Heart right ventricle (tissue), 16 donors: Measurements from ENCODE around the gene EDIL3. TPM values are rescaled to one million over a fixed set of nuclear protein-coding genes. Genes with fewer than 3 reads are reported as not detected.
A peak's percentile ranks its signal among the peaks of the same experiment; 100 is the strongest.

Source experiments
- ATAC-seq, 8 donors: fragments of 200-7000 bp; cut with Tn5 transposase; one replicate each; pipeline ENCODE4 v1.9.1; 2020; ENCODE audit warnings: mild to moderate bottlenecking in 8 of 8, moderate library complexity in 8 of 8, moderate number of reproducible peaks in 1 of 8
- DNase-seq, 2 donors: peaks; one replicate each; pipeline ENCODE4 v3.0.0-alpha.2; 2020
- H3K27ac ChIP-seq, 10 donors: fragments of 200-600 bp; sonication (generic) in 2 of 10; one replicate each; pipeline versions ENCODE4 v1.5.0 to v1.8.0; 2020 to 2022; ENCODE audit warnings: mild to moderate bottlenecking in 3 of 10
- H3K27me3 ChIP-seq, 7 donors: fragments of 200-600 bp; one replicate each; pipeline ENCODE4 v1.8.0; 2021 to 2022; ENCODE audit warnings: mild to moderate bottlenecking in 2 of 7
- H3K36me3 ChIP-seq, 9 donors: fragments of 200-600 bp; sonication (generic) in 1 of 9; one replicate each; pipeline versions ENCODE4 v1.5.0 to v1.8.0; 2020 to 2022; ENCODE audit warnings: mild to moderate bottlenecking in 2 of 9
- H3K4me1 ChIP-seq, 9 donors: fragments of 200-600 bp; sonication (generic) in 1 of 9; one replicate each; pipeline versions ENCODE4 v1.5.0 to v1.8.0; 2020 to 2022; ENCODE audit warnings: mild to moderate bottlenecking in 4 of 9
- H3K4me3 ChIP-seq, 10 donors: fragments of 200-600 bp; sonication (generic) in 2 of 10; one replicate each; pipeline versions ENCODE4 v1.5.0 to v1.8.0; 2020 to 2022; ENCODE audit warnings: mild to moderate bottlenecking in 7 of 10, moderate library complexity in 2 of 10
- H3K9me3 ChIP-seq, 11 donors: fragments of 200-600 bp in 10 of 11; sonication (generic) in 2 of 11; one replicate each; pipeline versions ENCODE4 v1.5.0 to v1.8.0; 2013 to 2022; ENCODE audit warnings: mild to moderate bottlenecking in 2 of 11, control low read depth in 1 of 11, moderate library complexity in 1 of 11
- WGBS, 2 donors: extraction: QIAGEN DNeasy Blood & Tissue Kit; methylation state at CpG; one replicate each; pipeline ENCODE4 v1.1.7; 2013; ENCODE audit warnings: inconsistent platforms in 1 of 2; 5-methylcytosine and 5-hydroxymethylcytosine counted together
- intact Hi-C, 10 donors: fragments of 100-400 bp; cut with DNase I; formaldehyde crosslinking; loops; one replicate each; pipeline versions ENCODE4 v1.11.1 to v1.14.2; 2022
- polyA plus RNA-seq, 2 donors: library from polyadenylated mRNA; stranded (reverse); fragments of 200-250 nt; gene quantifications; one replicate each; pipeline ENCODE4 v1.2.3, GENCODE V29; 2013
- total RNA-seq, 10 donors: library from RNA; stranded (reverse); fragmentation: NEBNext Ultra II Directional in 3 of 10; extraction: Animal tissue kit (Norgen Biotek cat#: 25700) in 3 of 10; gene quantifications; one replicate each; pipeline versions ENCODE4 v1.2.1 to v1.2.4, GENCODE V29; 2021 to 2023
- TF ChIP-seq, protein P1 (sequence below), 9 donors: fragments of 200-600 bp; sonication (generic) in 2 of 9; IDR thresholded peaks; one replicate each; pipeline versions ENCODE4 v1.5.0 to v1.8.0; 2021 to 2022; ENCODE audit warnings: antibody characterized with exemption in 9 of 9, mild to moderate bottlenecking in 5 of 9, moderate library complexity in 1 of 9
- donor health status: Arrhythmogenic right ventricular cardiomyopathy.
- donor health status: ischemic (EF 13 %, LVEDD 7.1; RV severe dilation, severe dysfunction).
- donor health status: healthy with polysubstance abuse.
- donor health status: DM: no; HTN: yes; CAD: no.
- donor health status: DM: no; HTN: no; CAD: no.
- donor health status: ischemic (EF 25% LVEDD 6.9; RV normal size, moderate dysfunction).
- donor health status: ischemic (EF 25% LVEDD 5.7; RV mildly dilated, moderate dysfunction).
- donor health status: healthy.
- donor health status: DM: yes; HTN: yes; CAD: no.
- donor health status: Ischemic cardiomyopathy.
- donor health status: ischemic (EF 35%, LVEDD 5.7; RV mildly dilated, moderate dysfunction).
- donor health status: nonischemic (EF 11% LVEDD 7.7; RV severe dilation, severe dysfunction).
- donor health status: DM: yes; HTN: yes; CAD: no.
- donor health status: PGD.
- donor health status: ischemic (EF 29% LVEDD 5.4; RV normal size, mild dysfunction).
- donor health status: nonischemic (EF 23%, LVEDD 6.1; RV moderate dilation, normal function).

EDIL3 gene
- total and polyA plus RNA-seq, 12 donors = 1.6 to 10.0 (median 3.9) TPM

DNA sequence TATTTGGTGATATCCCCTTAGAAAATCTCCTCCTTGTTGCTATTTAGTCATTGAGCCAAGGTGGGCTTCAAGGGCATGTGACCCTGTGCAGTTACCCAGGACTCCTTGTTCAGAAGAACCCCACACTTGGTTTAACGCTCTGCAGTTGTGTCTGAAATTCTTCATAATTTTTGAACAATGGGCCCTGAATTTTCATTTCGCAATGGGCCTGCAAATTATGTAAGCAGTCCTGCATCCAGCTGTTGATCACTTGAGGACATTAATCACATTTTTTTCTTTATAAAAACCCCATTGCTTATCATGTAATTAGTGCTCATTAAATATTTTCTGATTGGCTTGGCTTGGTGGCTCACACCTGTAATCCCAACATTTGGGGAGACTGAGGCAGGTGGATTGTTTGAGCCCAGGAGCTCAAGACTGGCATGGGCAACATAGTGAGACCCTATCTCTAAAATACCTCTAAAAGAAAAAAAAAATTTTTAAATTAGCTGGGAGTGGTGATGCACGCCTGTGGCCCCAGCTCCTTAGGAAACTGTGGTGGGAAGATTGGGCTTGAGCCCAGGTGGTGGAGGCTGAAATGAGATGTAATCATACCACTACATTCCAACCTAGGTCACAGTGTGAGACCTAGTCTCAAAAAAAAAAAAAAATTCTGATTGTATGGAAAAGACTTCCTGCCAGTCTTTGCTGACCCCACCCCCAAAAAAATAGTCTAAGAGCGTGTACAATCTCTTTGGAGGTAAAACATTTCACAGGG lies 469.8 kb downstream of the EDIL3 start:
- intact Hi-C loops = no loop called here
- Histone ChIP-seq H3K27me3 (no peaks in the 10 kb centered on the region), H3K36me3 (no peaks in the 10 kb centered on the region), H3K4me3 (no peak overlapping the region), H3K27ac (peak overlapping the region in 4 of 10 donors; percentile 31 to 52 (median 42)), H3K4me1 (peaks cover 0 to 25% (median 6%) of the 10 kb centered on the region in 9 donors), H3K9me3 (no peaks in the 10 kb centered on the region)
- peak in 5 of 8 donors; percentile 38 to 82 (median 56) for ATAC-seq
- TF ChIP-seq, protein P1, sequence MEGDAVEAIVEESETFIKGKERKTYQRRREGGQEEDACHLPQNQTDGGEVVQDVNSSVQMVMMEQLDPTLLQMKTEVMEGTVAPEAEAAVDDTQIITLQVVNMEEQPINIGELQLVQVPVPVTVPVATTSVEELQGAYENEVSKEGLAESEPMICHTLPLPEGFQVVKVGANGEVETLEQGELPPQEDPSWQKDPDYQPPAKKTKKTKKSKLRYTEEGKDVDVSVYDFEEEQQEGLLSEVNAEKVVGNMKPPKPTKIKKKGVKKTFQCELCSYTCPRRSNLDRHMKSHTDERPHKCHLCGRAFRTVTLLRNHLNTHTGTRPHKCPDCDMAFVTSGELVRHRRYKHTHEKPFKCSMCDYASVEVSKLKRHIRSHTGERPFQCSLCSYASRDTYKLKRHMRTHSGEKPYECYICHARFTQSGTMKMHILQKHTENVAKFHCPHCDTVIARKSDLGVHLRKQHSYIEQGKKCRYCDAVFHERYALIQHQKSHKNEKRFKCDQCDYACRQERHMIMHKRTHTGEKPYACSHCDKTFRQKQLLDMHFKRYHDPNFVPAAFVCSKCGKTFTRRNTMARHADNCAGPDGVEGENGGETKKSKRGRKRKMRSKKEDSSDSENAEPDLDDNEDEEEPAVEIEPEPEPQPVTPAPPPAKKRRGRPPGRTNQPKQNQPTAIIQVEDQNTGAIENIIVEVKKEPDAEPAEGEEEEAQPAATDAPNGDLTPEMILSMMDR (IDR thresholded peaks at IDR 0.05) = no peak
- DNase-seq = no peak
- 83 to 84% methylated on average over 4 of the region's 4 CpGs for WGBS, 2 donors

DNA sequence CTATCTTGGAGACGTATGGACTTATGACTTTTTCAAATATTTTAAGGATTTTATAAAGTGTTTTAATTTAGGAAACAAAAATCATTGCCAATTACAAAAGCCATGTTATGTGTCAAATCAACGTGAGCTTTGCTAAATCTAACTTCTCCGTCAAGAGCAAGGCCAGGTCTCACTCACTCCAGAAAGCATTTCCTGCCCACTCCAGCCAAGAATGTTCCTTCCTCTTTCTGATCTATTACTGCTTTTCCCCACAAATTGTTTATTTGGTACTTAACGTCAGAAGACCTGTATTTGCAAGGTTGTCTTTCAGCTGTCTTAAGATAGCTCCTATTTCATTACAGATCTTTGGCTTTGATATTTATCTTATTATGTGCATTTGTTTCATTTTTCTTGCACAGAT lies 470.5 kb downstream of the EDIL3 start:
- intact Hi-C loops = no loop called here
- Histone ChIP-seq H3K9me3 (no peaks in the 10 kb centered on the region), H3K36me3 (no peaks in the 10 kb centered on the region), H3K27ac (peak overlapping the region in 3 of 10 donors; percentile 31 to 52 (median 41)), H3K4me1 (peaks cover 0 to 23% (median 3%) of the 10 kb centered on the region in 9 donors), H3K4me3 (no peak overlapping the region), H3K27me3 (no peaks in the 10 kb centered on the region)
- ATAC-seq = peak in 3 of 8 donors; percentile 58 to 70 (median 69)
- no peak for DNase-seq
- TF ChIP-seq, protein P1 (IDR thresholded peaks at IDR 0.05) = no peak
- 26 to 43% methylated on average over 4 of the region's 4 CpGs for WGBS, 2 donors

DNA sequence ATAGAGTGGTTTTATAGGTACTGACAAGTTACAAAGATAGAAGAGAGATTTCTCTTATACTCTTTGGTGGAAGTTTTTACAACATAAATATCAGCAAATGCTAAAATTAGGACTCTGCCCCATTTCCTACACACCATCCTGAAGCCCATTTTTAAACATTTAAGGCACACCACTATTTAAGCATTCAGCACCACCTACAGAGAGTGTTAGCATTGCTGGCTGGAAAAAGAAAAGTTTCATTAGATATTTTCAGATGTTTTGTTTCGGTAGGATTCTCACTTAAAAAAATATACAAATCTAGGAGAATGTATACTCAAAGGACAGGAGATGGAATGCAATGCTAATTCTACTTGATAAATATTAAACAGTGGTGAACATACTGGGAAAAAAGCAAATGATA lies 471.1 kb downstream of the EDIL3 start:
- ATAC-seq (no peak), DNase-seq (no peak)
- Histone ChIP-seq H3K4me3 (no peak overlapping the region), H3K9me3 (no peaks in the 10 kb centered on the region), H3K36me3 (no peaks in the 10 kb centered on the region), H3K27me3 (no peaks in the 10 kb centered on the region), H3K4me1 (peaks cover 0 to 17% (median 0%) of the 10 kb centered on the region in 9 donors), H3K27ac (no peak overlapping the region)
- WGBS, 2 donors = 76 to 82% methylated on average over 1 of the region's 1 CpG
- intact Hi-C loops = no loop called here
- TF ChIP-seq, protein P1 (IDR thresholded peaks at IDR 0.05) = no peak

DNA sequence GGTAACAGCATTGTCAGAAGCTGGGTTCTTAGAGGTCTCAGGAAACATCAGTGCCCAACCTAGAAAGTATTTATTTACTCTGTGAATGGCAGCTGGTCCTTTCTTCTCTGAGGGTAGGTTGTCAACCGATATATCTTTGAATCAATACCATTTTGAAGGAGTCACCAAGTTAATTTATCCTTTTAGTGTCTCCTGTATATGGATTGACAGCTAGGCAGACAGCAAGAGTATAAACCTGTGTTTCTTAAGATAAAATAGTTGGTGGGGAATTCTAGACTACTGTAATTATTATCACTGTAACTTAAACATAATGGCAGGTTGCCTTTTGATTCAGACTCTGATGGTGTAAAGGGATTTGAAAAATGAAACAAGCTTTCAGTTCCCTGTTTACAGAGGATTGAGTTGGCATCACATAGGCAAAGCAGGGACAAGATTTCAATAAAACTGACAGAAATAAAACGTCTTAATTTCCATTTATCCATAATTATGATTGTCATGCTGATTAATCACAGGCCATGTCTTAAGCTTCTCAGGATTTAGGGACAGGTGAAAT lies 473.2 kb downstream of the EDIL3 start:
- DNase-seq (no peak), ATAC-seq (no peak)
- H3K9me3 ChIP-seq = no peaks in the 10 kb centered on the region
- peaks cover 0 to 11% (median 0%) of the 10 kb centered on the region in 9 donors for H3K4me1 ChIP-seq
- no peaks in the 10 kb centered on the region for H3K27me3 ChIP-seq
- TF ChIP-seq, protein P1 (IDR thresholded peaks at IDR 0.05) = no peak
- intact Hi-C loops = no loop called here
- no peaks in the 10 kb centered on the region for H3K36me3 ChIP-seq
- no peak overlapping the region for H3K27ac ChIP-seq
- H3K4me3 ChIP-seq = no peak overlapping the region
- WGBS, 2 donors = 77 to 84% methylated on average over 2 of the region's 2 CpGs
